SU-DHL-6 (cell line): ENCODE data around the gene CNTN5.

Experiments used
- H2AFZ ChIP-seq: fragments of 200-600 bp; sonication (generic); 2 replicates; pipeline ENCODE4 v1.6.1; 2014; ENCODE audit warnings: low read depth, mild to moderate bottlenecking, moderate library complexity, mixed read lengths, antibody characterized with exemption, low read length; ENCODE audit not compliant: severe bottlenecking
- H3F3A ChIP-seq: fragments of 200-600 bp; shearing (Covaris generic); 2 replicates; pipeline ENCODE4 v1.6.0; 2016; ENCODE audit warnings: antibody characterized with exemption, mild to moderate bottlenecking; ENCODE audit not compliant: insufficient read depth
- H3K27ac ChIP-seq: fragments of 200-600 bp; sonication (generic); 2 replicates; pipeline ENCODE4 v1.5.1; 2016; ENCODE audit warnings: low read depth, mild to moderate bottlenecking, low read length, moderate library complexity, mixed read lengths
- H3K27me3 ChIP-seq: fragments of 200-600 bp; sonication (generic), shearing (Covaris generic); 2 replicates; pipeline ENCODE4 v1.6.0; 2014; ENCODE audit warnings: mild to moderate bottlenecking, low read length
- H3K36me3 ChIP-seq: fragments of 200-600 bp; sonication (generic); 2 replicates; pipeline ENCODE4 v1.6.1; 2014; ENCODE audit warnings: mild to moderate bottlenecking, low read length, mixed read lengths
- H3K4me2 ChIP-seq: fragments of 300-600, 200-600 bp; shearing (Covaris generic), sonication (generic); 2 replicates; pipeline ENCODE4 v1.6.0; 2014; ENCODE audit warnings: low read length, low read depth, mild to moderate bottlenecking; ENCODE audit not compliant: poor library complexity, severe bottlenecking
- H3K4me3 ChIP-seq: fragments of 200-600 bp; sonication (generic); 2 replicates; pipeline ENCODE4 v1.5.1; 2014; ENCODE audit warnings: antibody characterized with exemption, low read length, mild to moderate bottlenecking, mixed read lengths; ENCODE audit not compliant: insufficient read depth, poor library complexity, severe bottlenecking
- H3K79me2 ChIP-seq: fragments of 200-600 bp; sonication (generic); 2 replicates; pipeline ENCODE4 v1.6.1; 2014; ENCODE audit warnings: mild to moderate bottlenecking, low read length, moderate library complexity; ENCODE audit not compliant: insufficient read depth
- H3K9ac ChIP-seq: fragments of 200-600 bp; sonication (generic); 2 replicates; pipeline ENCODE4 v1.7.0; 2014; ENCODE audit warnings: mild to moderate bottlenecking, low read length
- H3K9me2 ChIP-seq: fragments of 200-600 bp; sonication (generic); replicated peaks from 2 replicates; pipeline ENCODE4 v1.6.1; 2014; ENCODE audit warnings: low read length; ENCODE audit not compliant: insufficient read depth
- H3K9me3 ChIP-seq: fragments of 200-600 bp; sonication (generic); 2 replicates; pipeline ENCODE4 v1.6.1; 2014; ENCODE audit warnings: low read length, mixed read lengths; ENCODE audit not compliant: insufficient read depth
- H4K20me1 ChIP-seq: fragments of 200-600 bp; sonication (generic); 2 replicates; pipeline ENCODE4 v1.6.1; 2014; ENCODE audit warnings: low read depth, mild to moderate bottlenecking, antibody characterized with exemption, low read length, moderate library complexity, mixed read lengths
- EZH2phosphoT487 ChIP-seq: fragments of 200-600 bp; sonication (generic), shearing (Covaris generic); conservative IDR thresholded peaks from 2 replicates; pipeline ENCODE4 v1.6.1; 2018; ENCODE audit warnings: mild to moderate bottlenecking, antibody characterized with exemption, low read length, moderate library complexity, mixed read lengths
- TF ChIP-seq, protein P1 (sequence below): fragments of 200-600 bp; sonication (generic); IDR thresholded peaks from one replicate; pipeline ENCODE4 v1.5.1; 2017; ENCODE audit warnings: antibody characterized with exemption, mild to moderate bottlenecking, low read length, moderate library complexity; ENCODE audit not compliant: insufficient read depth, poor library complexity, severe bottlenecking

The CNTN5 gene

DNA sequence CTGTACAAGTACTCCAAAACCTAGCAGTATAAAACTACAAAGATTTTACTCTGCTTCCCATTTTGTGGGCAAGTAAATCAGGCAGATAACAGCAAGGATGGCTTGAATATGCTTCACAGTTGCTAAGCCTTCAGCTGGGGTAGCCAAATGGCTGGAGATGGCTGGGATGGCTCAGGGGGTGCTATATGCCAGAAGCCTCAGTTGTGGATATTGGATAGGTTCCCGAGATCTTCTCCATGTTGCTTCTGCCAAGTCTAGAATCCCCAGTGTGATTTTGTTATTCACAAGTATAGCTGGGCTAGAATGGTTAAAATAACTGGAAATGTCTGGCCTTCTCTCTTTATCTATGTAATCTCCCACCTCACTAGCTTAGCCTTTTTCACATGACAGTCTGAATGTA, 1194.0 kb downstream of the CNTN5 start:
- no peak overlapping the region for H2AFZ ChIP-seq
- no peaks in the 10 kb centered on the region for H3K9me3 ChIP-seq
- H3K4me2 ChIP-seq = no peak overlapping the region
- no peak overlapping the region for H3K9ac ChIP-seq
- H3K27me3 ChIP-seq = no peaks in the 10 kb centered on the region
- H4K20me1 ChIP-seq = no peaks in the 10 kb centered on the region
- H3K27ac ChIP-seq = no peak overlapping the region
- no peaks in the 10 kb centered on the region for H3K36me3 ChIP-seq
- H3K79me2 ChIP-seq = no peaks in the 10 kb centered on the region
- no peaks in the 10 kb centered on the region for H3K9me2 ChIP-seq
- TF ChIP-seq, protein P1, sequence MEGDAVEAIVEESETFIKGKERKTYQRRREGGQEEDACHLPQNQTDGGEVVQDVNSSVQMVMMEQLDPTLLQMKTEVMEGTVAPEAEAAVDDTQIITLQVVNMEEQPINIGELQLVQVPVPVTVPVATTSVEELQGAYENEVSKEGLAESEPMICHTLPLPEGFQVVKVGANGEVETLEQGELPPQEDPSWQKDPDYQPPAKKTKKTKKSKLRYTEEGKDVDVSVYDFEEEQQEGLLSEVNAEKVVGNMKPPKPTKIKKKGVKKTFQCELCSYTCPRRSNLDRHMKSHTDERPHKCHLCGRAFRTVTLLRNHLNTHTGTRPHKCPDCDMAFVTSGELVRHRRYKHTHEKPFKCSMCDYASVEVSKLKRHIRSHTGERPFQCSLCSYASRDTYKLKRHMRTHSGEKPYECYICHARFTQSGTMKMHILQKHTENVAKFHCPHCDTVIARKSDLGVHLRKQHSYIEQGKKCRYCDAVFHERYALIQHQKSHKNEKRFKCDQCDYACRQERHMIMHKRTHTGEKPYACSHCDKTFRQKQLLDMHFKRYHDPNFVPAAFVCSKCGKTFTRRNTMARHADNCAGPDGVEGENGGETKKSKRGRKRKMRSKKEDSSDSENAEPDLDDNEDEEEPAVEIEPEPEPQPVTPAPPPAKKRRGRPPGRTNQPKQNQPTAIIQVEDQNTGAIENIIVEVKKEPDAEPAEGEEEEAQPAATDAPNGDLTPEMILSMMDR = no peak
- no peak for TF ChIP-seq EZH2phosphoT487
- no peak overlapping the region for H3K4me3 ChIP-seq
- H3F3A ChIP-seq = no peaks in the 10 kb centered on the region

- Histone ChIP-seq H3K9ac (no peak overlapping the region), H3K27ac (no peak overlapping the region), H3F3A (no peaks in the 10 kb centered on the region), H3K36me3 (no peaks in the 10 kb centered on the region), H3K9me2 (no peaks in the 10 kb centered on the region), H3K79me2 (no peaks in the 10 kb centered on the region), H3K4me3 (no peak overlapping the region), H3K27me3 (no peaks in the 10 kb centered on the region), H3K4me2 (no peak overlapping the region), H3K9me3 (no peaks in the 10 kb centered on the region), H4K20me1 (no peaks in the 10 kb centered on the region), H2AFZ (no peak overlapping the region)
- TF ChIP-seq, protein P1 = no peak
- TF ChIP-seq EZH2phosphoT487 = no peak
These were observed 1200.1 kb downstream of the CNTN5 start for GRCh38 chr11:100220801-100221200.

DNA sequence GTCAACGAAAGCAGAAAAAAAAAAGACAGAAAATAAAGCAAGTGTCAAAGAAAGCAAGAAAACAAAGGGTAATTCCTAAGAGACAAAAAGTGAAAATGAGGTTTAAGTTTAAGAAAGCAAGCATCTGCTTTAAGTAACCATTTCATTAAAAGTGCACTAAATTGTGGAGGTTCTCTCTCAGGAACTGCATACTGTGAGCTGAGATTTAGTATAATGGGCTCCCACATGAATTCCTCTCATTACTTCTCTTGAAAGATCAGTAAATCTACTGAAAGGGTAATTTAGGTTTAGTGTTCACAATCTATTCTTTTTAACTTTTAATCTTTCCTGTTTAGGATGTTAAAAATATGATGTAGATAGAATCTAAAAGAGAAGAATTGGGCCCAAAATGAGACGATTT, 1201.0 kb downstream of the CNTN5 start:
- no peaks in the 10 kb centered on the region for H3K36me3 ChIP-seq
- H2AFZ ChIP-seq = no peak overlapping the region
- H3K27me3 ChIP-seq = no peaks in the 10 kb centered on the region
- H3F3A ChIP-seq = no peaks in the 10 kb centered on the region
- no peaks in the 10 kb centered on the region for H3K9me2 ChIP-seq
- H3K79me2 ChIP-seq = no peaks in the 10 kb centered on the region
- H3K4me3 ChIP-seq = no peak overlapping the region
- TF ChIP-seq, protein P1 = no peak
- no peak for TF ChIP-seq EZH2phosphoT487
- H3K4me2 ChIP-seq = no peak overlapping the region
- H3K9ac ChIP-seq = no peak overlapping the region
- H4K20me1 ChIP-seq = no peaks in the 10 kb centered on the region
- H3K9me3 ChIP-seq = no peaks in the 10 kb centered on the region
- H3K27ac ChIP-seq = no peak overlapping the region
